Midbrain (tissue), 1 donor: ENCODE data around the gene HS3ST5.
"Not testable (repeated sequence)": the region's sequence is repeated elsewhere in the genome, so short reads cannot be mapped to it uniquely, and the experiment has no call there.

Experiments used
- DNase-seq: peaks from one replicate; lab custom pipeline; 2025; lab: John Stamatoyannopoulos, UW

HS3ST5 gene

GRCh38 chr6:114090626-114091025 is 252.2 kb downstream of the HS3ST5 start:
- DNase-seq: peak; percentile 43

- no peak for DNase-seq
These were observed 255.3 kb downstream of the HS3ST5 start for GRCh38 chr6:114087496-114087895.

- DNase-seq: no peak
These were observed 257.6 kb downstream of the HS3ST5 start for GRCh38 chr6:114085211-114085610.

- no peak for DNase-seq
These were observed 258.4 kb downstream of the HS3ST5 start for GRCh38 chr6:114084327-114084890.

GRCh38 chr6:114083251-114083650 is 259.6 kb downstream of the HS3ST5 start:
- DNase-seq: no peak

- no peak for DNase-seq
These were observed 261.1 kb downstream of the HS3ST5 start for GRCh38 chr6:114081730-114082129.

- DNase-seq: no peak
These were observed 261.8 kb downstream of the HS3ST5 start for GRCh38 chr6:114080891-114081510.

- DNase-seq: not testable (repeated sequence)
These were observed 262.4 kb downstream of the HS3ST5 start for GRCh38 chr6:114080410-114080809.

- no peak for DNase-seq
These were observed 267.0 kb downstream of the HS3ST5 start for GRCh38 chr6:114075777-114076176.

- DNase-seq: no peak
These were observed 267.5 kb downstream of the HS3ST5 start for GRCh38 chr6:114075300-114075699.

GRCh38 chr6:114068771-114069170 is 274.1 kb downstream of the HS3ST5 start:
- DNase-seq: no peak

GRCh38 chr6:114068116-114068515 is 274.7 kb downstream of the HS3ST5 start:
- no peak for DNase-seq

GRCh38 chr6:114064862-114065261 is 278.0 kb downstream of the HS3ST5 start:
- no peak for DNase-seq

- DNase-seq: no peak
These were observed 278.9 kb downstream of the HS3ST5 start for GRCh38 chr6:114063956-114064355.

- no peak for DNase-seq
These were observed 280.6 kb downstream of the HS3ST5 start for GRCh38 chr6:114062199-114062598.

GRCh38 chr6:114061741-114062140 is 281.1 kb downstream of the HS3ST5 start:
- DNase-seq: no peak

GRCh38 chr6:114061116-114061515 is 281.7 kb downstream of the HS3ST5 start:
- no peak for DNase-seq

GRCh38 chr6:114058435-114058834 is 284.4 kb downstream of the HS3ST5 start:
- DNase-seq: no peak

- no peak for DNase-seq
These were observed 287.1 kb downstream of the HS3ST5 start for GRCh38 chr6:114055763-114056162.

- DNase-seq: peak; percentile 33
These were observed 287.5 kb downstream of the HS3ST5 start for GRCh38 chr6:114055349-114055748.

GRCh38 chr6:114053791-114054190 is 289.0 kb downstream of the HS3ST5 start:
- no peak for DNase-seq

- no peak for DNase-seq
These were observed 290.7 kb downstream of the HS3ST5 start for GRCh38 chr6:114052141-114052540.

GRCh38 chr6:114051031-114051430 is 291.8 kb downstream of the HS3ST5 start:
- no peak for DNase-seq

- DNase-seq: no peak
These were observed 293.4 kb downstream of the HS3ST5 start for GRCh38 chr6:114049367-114049966.
